Lower lobe of right lung (tissue), 2 donors: ENCODE data around the gene RSPH3. TPM values are rescaled to one million over a fixed set of nuclear protein-coding genes. Genes with fewer than 3 reads are reported as not detected.
"Not testable (repeated sequence)": the region's sequence is repeated elsewhere in the genome, so short reads cannot be mapped to it uniquely, and the experiment has no call there.

Source experiments
- ATAC-seq, 2 donors: fragments of 200-7000 bp; cut with Tn5 transposase; one replicate each; pipeline ENCODE4 v1.9.1; 2020 to 2022; ENCODE audit warnings: mild to moderate bottlenecking in 2 of 2, moderate library complexity in 2 of 2
- DNase-seq: peaks from one replicate; pipeline ENCODE4 v3.0.0-alpha.2; 2020
- H3K27ac ChIP-seq: fragments of 200-600 bp; one replicate; pipeline ENCODE4 v1.8.0; 2022
- H3K27me3 ChIP-seq: fragments of 200-600 bp; one replicate; pipeline ENCODE4 v1.8.0; 2022; ENCODE audit warnings: low read depth
- H3K36me3 ChIP-seq: fragments of 200-600 bp; one replicate; pipeline ENCODE4 v1.8.0; 2022; ENCODE audit warnings: mild to moderate bottlenecking
- H3K4me1 ChIP-seq: fragments of 200-600 bp; one replicate; pipeline ENCODE4 v1.8.0; 2022
- H3K4me3 ChIP-seq: fragments of 200-600 bp; one replicate; pipeline ENCODE4 v1.8.0; 2022; ENCODE audit warnings: mild to moderate bottlenecking
- H3K9me3 ChIP-seq: fragments of 200-600 bp; one replicate; pipeline ENCODE4 v1.8.0; 2022
- CTCF ChIP-seq: fragments of 200-600 bp; IDR thresholded peaks from one replicate; pipeline ENCODE4 v1.8.0; 2022; ENCODE audit warnings: antibody characterized with exemption, mild to moderate bottlenecking
- intact Hi-C: fragments of 100-400 bp; cut with DNase I; formaldehyde crosslinking; loops from one replicate; pipeline ENCODE4 v1.11.0; 2022
- total RNA-seq: library from RNA; stranded (reverse); fragmentation: NEBNext Ultra II Directional; extraction: Animal tissue kit (Norgen Biotek cat#: 25700); gene quantifications from one replicate; pipeline ENCODE4 v1.2.1, GENCODE V29; 2021
- donor health status: DM: no; HTN: yes; CAD: no; lungs with severe emphysema.

The RSPH3 gene
- total RNA-seq, 1 donor from 2014 or later: 24.2 TPM

DNA sequence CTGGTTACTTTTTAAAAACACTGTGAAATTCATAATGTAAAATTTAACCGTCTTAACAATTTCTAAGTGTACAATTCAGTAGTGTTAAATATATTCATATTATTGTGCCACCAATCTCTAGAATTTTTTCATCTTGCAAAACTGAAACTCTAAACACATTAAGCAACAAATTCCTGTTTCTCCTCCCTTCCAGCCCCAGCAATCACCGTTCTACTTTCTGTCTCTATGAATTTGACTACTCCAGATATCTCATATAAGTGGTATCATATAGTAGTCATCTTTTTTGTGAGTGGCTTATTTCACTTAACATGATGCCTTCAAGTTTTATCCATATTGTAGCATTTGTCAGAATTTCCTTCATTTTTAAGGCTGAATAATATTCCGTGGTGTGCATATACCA lies 44.7 kb downstream of the RSPH3 start:
- Histone ChIP-seq H3K4me1 (no peaks in the 10 kb centered on the region), H3K9me3 (no peaks in the 10 kb centered on the region), H3K27ac (no peak overlapping the region), H3K36me3 (no peaks in the 10 kb centered on the region), H3K27me3 (no peaks in the 10 kb centered on the region), H3K4me3 (no peak overlapping the region)
- no peak for TF ChIP-seq CTCF
- ATAC-seq (no peak), DNase-seq (no peak)
- intact Hi-C loops: no loop called here

DNA sequence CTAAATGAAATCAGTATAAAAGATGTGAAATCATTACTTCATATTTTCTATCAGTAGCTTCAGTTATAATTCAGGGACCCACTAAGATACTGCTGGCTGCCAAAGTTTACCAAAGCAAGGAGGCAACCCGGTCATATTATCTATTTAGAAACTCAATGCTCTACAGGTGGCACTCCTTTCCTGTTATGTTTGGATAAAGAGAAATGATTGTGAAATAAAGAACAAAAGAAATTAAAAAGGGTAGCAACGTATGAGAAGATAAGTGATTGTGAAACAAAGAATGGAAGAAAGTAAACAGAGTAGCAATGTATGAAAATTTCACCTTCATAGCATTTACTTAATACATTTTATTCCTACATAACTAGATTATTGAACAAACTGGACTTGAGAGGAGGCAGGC lies 45.2 kb downstream of the RSPH3 start:
- no peaks in the 10 kb centered on the region for H3K4me1 ChIP-seq
- no peaks in the 10 kb centered on the region for H3K36me3 ChIP-seq
- ATAC-seq: no peak
- no peaks in the 10 kb centered on the region for H3K9me3 ChIP-seq
- no peak overlapping the region for H3K27ac ChIP-seq
- H3K4me3 ChIP-seq: no peak overlapping the region
- no peaks in the 10 kb centered on the region for H3K27me3 ChIP-seq
- no peak for TF ChIP-seq CTCF
- DNase-seq: no peak
- intact Hi-C loops: no loop called here

- ATAC-seq, H3K9me3 ChIP-seq, H3K27me3 ChIP-seq, intact Hi-C loops, H3K4me3 ChIP-seq, H3K27ac ChIP-seq, H3K4me1 ChIP-seq, DNase-seq, H3K36me3 ChIP-seq: not testable (repeated sequence)
Measured at GRCh38 chr6:158952011-158952410, 48.0 kb downstream of the RSPH3 start.

DNA sequence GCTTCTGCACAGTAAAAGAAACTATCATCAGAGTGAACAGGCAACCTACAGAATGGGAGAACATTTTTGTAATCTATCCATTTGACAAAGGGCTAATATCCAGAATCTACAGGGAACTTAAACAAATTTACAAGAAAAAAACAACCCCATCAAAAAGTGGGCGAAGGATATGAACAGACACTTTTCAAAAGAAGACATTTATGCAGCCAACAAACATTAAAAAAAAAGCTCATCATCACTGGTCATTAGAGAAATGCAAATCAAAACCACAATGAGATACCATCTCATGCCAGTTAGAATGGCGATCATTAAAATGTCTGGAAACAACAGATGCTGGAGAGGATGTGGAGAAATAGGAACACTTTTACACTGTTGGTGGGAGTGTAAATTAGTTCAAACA lies 48.4 kb downstream of the RSPH3 start:
- DNase-seq: not testable (repeated sequence)

GRCh38 chr6:158947284-158947683 lies 52.7 kb downstream of the RSPH3 start:
- intact Hi-C loops: no loop called here
- no peaks in the 10 kb centered on the region for H3K36me3 ChIP-seq
- H3K9me3 ChIP-seq: no peaks in the 10 kb centered on the region
- no peak overlapping the region for H3K27ac ChIP-seq
- DNase-seq (no peak), ATAC-seq (no peak)
- H3K27me3 ChIP-seq: no peaks in the 10 kb centered on the region
- no peaks in the 10 kb centered on the region for H3K4me1 ChIP-seq
- TF ChIP-seq CTCF: no peak
- H3K4me3 ChIP-seq: no peak overlapping the region

More for the DNA sequence above, 48.4 kb downstream of the RSPH3 start:
- H3K27ac ChIP-seq, intact Hi-C loops, H3K9me3 ChIP-seq, H3K4me3 ChIP-seq, H3K36me3 ChIP-seq, ATAC-seq, H3K4me1 ChIP-seq, H3K27me3 ChIP-seq: not testable (repeated sequence)

DNA sequence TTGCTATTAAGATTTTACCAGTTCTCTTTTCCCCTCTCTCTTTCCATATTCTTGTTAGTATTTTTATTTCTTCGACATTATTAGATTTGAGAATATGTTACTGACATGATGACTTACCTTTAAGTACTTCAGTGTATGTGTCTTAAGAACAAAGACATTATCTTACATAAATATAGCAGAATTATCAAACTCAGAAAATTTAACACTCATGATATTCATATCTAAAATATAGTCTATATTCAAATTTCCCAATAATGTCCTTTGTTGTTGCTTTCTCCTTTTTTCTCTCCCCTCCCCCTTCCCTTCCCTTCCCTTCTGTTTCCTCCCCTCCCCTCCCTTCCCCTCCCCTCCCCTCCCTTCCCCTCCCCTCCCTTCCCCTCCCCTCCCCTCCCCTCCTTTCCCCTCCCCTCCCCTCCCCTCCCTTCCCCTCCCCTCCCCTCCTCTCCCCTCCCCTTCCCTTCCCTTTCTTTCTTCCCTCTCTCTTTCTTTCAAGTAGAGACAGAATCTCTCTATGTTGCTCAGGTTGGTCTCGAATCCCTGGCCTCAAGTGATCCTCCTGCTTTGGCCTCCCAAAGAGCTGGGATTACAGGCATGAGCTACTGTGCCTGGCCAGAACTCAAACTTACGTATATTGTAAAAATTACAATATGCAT lies 56.5 kb downstream of the RSPH3 start:
- no peak for TF ChIP-seq CTCF
- no peak overlapping the region for H3K27ac ChIP-seq
- DNase-seq (no peak), ATAC-seq (no peak)
- H3K4me1 ChIP-seq: peaks cover 10% of the 10 kb centered on the region
- H3K27me3 ChIP-seq: no peaks in the 10 kb centered on the region
- H3K9me3 ChIP-seq: no peaks in the 10 kb centered on the region
- no peaks in the 10 kb centered on the region for H3K36me3 ChIP-seq
- intact Hi-C loops: no loop called here
- no peak overlapping the region for H3K4me3 ChIP-seq
